LNCAP (cell line): ENCODE measurements around the gene TLE3.

Source experiments
- CTCF ChIP-seq: fragments of 450-650 bp; IDR thresholded peaks from 2 replicates; pipeline ENCODE4 v1.5.1; 2017; ENCODE audit warnings: mild to moderate bottlenecking

The TLE3 gene

DNA sequence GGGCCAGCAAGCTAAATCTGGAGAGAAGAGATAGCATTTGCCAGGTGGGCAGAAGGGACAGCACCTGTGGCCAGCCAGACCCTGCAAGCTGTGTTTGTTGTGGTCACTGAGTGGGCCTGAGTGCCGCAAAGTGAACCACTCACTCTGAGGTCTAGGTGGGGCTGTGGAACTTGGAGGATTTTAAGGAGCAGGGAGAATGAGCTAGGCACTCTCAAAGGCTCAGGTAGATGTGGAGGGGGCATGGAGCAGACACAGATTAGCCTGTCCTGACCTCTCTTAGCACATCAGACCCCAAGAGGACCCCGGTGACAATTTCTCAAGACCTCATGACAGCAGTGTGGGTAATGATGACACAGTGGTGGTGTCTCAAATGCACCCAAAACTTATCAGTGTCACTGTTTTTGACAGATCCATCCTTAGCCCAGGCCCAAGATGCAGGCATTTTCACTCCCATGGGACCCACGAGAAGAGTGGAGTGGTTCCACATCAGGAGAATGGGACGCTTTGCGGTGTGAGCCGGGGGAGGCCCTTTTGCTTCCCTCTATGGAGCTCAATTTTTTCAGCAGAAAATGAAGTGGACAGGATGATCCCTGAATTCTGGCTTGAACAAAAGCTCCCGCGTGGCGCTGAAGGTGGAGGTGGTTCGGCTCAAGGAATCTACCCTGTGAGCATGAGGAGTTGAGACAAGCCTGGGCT, 43.8 kb upstream of the TLE3 start:
- TF ChIP-seq CTCF: no peak

- no peak for TF ChIP-seq CTCF
Observed at GRCh38 chr15:70140543-70141375, 43.0 kb upstream of the TLE3 start.

DNA sequence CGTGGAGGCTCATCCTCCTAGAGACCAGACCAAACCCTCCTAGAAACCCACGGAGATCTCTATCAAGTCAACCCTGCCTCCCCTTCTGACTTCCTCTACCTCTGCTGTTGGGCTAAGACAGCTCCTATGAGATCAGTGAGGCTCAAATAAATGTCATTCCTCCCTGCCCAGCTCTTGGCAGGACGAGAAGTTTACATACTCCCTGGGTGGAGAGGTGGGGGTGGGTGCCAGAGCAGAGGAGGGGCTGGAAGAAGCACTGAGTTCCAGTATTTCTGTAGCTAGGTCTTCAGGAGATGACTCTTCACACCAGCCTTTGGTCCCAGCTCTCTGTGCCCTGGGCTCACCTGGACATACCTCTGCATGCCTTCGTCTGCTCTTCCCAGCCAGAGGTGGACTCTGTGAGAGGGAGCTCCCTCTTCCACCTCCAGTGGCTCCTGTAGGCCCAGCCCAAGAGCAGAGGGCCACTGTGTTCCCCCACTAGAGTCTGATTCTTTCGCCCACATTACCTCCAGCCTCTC, 42.4 kb upstream of the TLE3 start:
- no peak for TF ChIP-seq CTCF

- TF ChIP-seq CTCF: no peak
Observed at GRCh38 chr15:70137967-70138366, 40.2 kb upstream of the TLE3 start.

- TF ChIP-seq CTCF: no peak
Observed at GRCh38 chr15:70133781-70134421, 36.2 kb upstream of the TLE3 start.

DNA sequence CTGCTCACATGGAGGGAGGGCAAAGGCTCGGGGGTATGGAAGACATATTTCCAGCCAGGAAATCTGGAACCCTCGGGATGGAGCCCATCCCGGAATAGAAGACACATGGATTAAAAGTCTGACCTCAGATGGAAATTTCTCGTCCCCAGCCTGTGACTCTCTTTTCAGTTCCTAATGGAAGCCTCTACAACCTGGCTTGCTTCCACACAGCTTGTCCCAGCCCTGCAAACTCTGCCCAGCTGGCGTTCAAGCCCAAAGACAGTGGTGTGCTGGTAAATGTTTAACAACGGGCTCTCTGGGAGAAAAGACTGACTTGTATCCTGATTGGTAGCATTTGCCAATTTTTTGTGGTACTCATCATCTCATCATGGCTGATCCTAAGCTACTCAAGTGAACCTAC, 35.6 kb upstream of the TLE3 start:
- no peak for TF ChIP-seq CTCF

GRCh38 chr15:70132571-70132970, 34.9 kb upstream of the TLE3 start:
- TF ChIP-seq CTCF: no peak
